ENCODE data around the gene CSTF3. TPM values are rescaled to one million over a fixed set of nuclear protein-coding genes. Genes with fewer than 3 reads are reported as not detected.

The CSTF3 gene
- total and polyA plus RNA-seq, 9 of the 15 experiments (the other 6 are each of a cell fraction or from before 2014, with no cell fraction given): 37.0 to 111 (median 61.0) TPM

DNA sequence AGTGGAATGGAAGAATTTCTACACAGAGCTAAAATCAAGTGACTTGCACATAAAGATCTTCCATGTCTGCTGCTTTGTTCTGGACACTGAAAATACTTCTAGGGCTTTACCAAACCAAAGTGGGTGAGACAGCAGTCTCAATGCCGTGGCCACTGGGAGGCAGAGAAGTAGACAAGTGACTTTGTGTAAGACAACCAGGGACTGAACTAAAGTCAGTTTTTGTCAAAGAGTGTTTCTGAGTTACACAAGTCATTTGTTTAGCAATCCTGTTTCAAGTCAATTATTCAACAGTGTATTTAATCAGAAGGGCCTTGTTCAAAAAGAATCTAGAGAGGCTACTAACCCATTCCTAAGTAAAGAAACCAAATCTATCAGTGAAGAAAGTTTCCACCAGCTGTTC lies 75.3 kb downstream of the CSTF3 start (continued):
- TF ChIP-seq ZNF3 (CRISPR knock-in tag; IDR thresholded peaks at IDR 0.05): no peak
- no peak for TF ChIP-seq ZNF146 (CRISPR knock-in tag; IDR thresholded peaks at IDR 0.05; ENCODE audit: unreplicated experiment)
- TF ChIP-seq MEIS2 (IDR thresholded peaks at IDR 0.05; ENCODE audit: partially characterized antibody): no peak
- TF ChIP-seq POU5F1 (IDR thresholded peaks at IDR 0.05; ENCODE audit: borderline replicate concordance, low read depth, low read length, partially characterized antibody): no peak
- no peak for TF ChIP-seq ZNF232 (CRISPR knock-in tag; IDR thresholded peaks at IDR 0.05)
- TF ChIP-seq, protein P1, sequence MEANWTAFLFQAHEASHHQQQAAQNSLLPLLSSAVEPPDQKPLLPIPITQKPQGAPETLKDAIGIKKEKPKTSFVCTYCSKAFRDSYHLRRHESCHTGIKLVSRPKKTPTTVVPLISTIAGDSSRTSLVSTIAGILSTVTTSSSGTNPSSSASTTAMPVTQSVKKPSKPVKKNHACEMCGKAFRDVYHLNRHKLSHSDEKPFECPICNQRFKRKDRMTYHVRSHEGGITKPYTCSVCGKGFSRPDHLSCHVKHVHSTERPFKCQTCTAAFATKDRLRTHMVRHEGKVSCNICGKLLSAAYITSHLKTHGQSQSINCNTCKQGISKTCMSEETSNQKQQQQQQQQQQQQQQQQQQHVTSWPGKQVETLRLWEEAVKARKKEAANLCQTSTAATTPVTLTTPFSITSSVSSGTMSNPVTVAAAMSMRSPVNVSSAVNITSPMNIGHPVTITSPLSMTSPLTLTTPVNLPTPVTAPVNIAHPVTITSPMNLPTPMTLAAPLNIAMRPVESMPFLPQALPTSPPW (CRISPR knock-in tag; IDR thresholded peaks at IDR 0.05): no peak
- TF ChIP-seq ELF4 (CRISPR knock-in tag; IDR thresholded peaks at IDR 0.05): no peak
- TF ChIP-seq ZFP36 (IDR thresholded peaks at IDR 0.05; ENCODE audit: low read depth, low read length, partially characterized antibody): no peak

DNA sequence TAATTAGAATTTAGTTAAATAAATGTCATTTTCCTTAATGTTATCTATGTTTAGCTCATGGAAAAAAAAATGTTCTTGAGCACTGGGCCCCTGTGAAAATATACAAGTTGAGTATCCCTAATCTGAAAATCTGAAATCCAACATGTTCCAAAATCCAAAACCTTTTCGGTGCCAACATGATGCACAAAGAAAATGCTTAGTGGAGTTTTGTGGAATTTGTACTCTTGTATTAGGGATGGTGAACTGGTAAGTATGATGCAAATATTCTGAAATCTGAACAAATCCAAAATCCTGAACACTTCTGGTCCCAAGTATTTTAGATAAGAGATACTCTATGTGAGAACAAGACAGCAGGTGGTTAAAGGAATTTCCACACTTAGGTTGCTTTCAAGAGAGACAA lies 77.4 kb downstream of the CSTF3 start:
- POLR2A ChIA-PET: no interaction called here

More for the DNA sequence above, 77.4 kb downstream of the CSTF3 start:
- CTCF ChIA-PET (ENCODE audit: low intra/inter-chr PET ratio): no interaction called here
- DNase-seq (ENCODE audit: extremely low read depth in 1 of 4, low spot score in 3 of 4) (no peak), ATAC-seq (no peak), FAIRE-seq (no peak)
- H3K9me3 ChIP-seq (replicated peaks; ENCODE audit: control insufficient read depth, insufficient read depth, low read depth, low read length): no peaks in the 10 kb centered on the region
- WGBS (ENCODE audit: insufficient coverage, low coverage, missing lambda C conversion rate): 87% methylated on average over 1 of the region's 1 CpG
- no peak overlapping the region for H2AFZ ChIP-seq (ENCODE audit: low read depth, low read length)
- peaks cover 52% of the 10 kb centered on the region for H3K36me3 ChIP-seq (ENCODE audit: control insufficient read depth, insufficient read depth, low read length)
- H3K9me1 ChIP-seq (ENCODE audit: control insufficient read depth, insufficient read depth, low read length): no peaks in the 10 kb centered on the region
- H3K9ac ChIP-seq (ENCODE audit: insufficient read depth in 1 of 2, low read depth in 2 of 2, low read length in 2 of 2): no peak overlapping the region
- TF ChIP-seq FOXA3 (CRISPR knock-in tag; conservative IDR thresholded peaks at IDR 0.05 in 1 of 2, IDR thresholded peaks at IDR 0.05 in 1 of 2): no peak
- TF ChIP-seq, protein P2, sequence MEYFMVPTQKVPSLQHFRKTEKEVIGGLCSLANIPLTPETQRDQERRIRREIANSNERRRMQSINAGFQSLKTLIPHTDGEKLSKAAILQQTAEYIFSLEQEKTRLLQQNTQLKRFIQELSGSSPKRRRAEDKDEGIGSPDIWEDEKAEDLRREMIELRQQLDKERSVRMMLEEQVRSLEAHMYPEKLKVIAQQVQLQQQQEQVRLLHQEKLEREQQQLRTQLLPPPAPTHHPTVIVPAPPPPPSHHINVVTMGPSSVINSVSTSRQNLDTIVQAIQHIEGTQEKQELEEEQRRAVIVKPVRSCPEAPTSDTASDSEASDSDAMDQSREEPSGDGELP (CRISPR knock-in tag; IDR thresholded peaks at IDR 0.05; ENCODE audit: borderline replicate concordance): no peak
- TF ChIP-seq, protein P3, sequence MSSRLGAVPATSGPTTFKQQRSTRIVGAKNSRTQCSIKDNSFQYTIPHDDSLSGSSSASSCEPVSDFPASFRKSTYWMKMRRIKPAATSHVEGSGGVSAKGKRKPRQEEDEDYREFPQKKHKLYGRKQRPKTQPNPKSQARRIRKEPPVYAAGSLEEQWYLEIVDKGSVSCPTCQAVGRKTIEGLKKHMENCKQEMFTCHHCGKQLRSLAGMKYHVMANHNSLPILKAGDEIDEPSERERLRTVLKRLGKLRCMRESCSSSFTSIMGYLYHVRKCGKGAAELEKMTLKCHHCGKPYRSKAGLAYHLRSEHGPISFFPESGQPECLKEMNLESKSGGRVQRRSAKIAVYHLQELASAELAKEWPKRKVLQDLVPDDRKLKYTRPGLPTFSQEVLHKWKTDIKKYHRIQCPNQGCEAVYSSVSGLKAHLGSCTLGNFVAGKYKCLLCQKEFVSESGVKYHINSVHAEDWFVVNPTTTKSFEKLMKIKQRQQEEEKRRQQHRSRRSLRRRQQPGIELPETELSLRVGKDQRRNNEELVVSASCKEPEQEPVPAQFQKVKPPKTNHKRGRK (tag; IDR thresholded peaks at IDR 0.05): no peak
- TF ChIP-seq ILK (tag; IDR thresholded peaks at IDR 0.05; ENCODE audit: borderline replicate concordance, low read depth): no peak
- H4K20me1 ChIP-seq (replicated peaks; ENCODE audit: control insufficient read depth, insufficient read depth, low read length): no peaks in the 10 kb centered on the region
- H3K79me2 ChIP-seq (ENCODE audit: control insufficient read depth, insufficient read depth, low read length): no peaks in the 10 kb centered on the region
- H3K4me1 ChIP-seq (replicated peaks in 1 of 2; ENCODE audit: control insufficient read depth in 2 of 2, insufficient read depth in 2 of 2, low read length in 2 of 2): no peaks in the 10 kb centered on the region
- H3K27ac ChIP-seq (ENCODE audit: extremely low read depth, low read depth, low read length): no peak overlapping the region
- BruUV-seq (replicated peaks): no TSS peak
- in situ Hi-C loops (cut with MboI) (no loop called here), intact Hi-C loops (cut with micrococcal nuclease) (no loop called here)
- H3K27me3 ChIP-seq (ENCODE audit: control insufficient read depth in 2 of 2, insufficient read depth in 2 of 2, low read length in 2 of 2): no peaks in the 10 kb centered on the region
- H3K4me3 ChIP-seq: no peak overlapping the region
- no peak overlapping the region for H3K4me2 ChIP-seq (ENCODE audit: insufficient read depth, low read length)
